ENCODE data around the gene CERCAM. TPM values are rescaled to one million over a fixed set of nuclear protein-coding genes. Genes with fewer than 3 reads are reported as not detected.
"Not testable (repeated sequence)": the region's sequence is repeated elsewhere in the genome, so short reads cannot be mapped to it uniquely, and the experiment has no call there.

CERCAM gene
- total RNA-seq, 1 donor from 2014 or later = 23.7 TPM

DNA sequence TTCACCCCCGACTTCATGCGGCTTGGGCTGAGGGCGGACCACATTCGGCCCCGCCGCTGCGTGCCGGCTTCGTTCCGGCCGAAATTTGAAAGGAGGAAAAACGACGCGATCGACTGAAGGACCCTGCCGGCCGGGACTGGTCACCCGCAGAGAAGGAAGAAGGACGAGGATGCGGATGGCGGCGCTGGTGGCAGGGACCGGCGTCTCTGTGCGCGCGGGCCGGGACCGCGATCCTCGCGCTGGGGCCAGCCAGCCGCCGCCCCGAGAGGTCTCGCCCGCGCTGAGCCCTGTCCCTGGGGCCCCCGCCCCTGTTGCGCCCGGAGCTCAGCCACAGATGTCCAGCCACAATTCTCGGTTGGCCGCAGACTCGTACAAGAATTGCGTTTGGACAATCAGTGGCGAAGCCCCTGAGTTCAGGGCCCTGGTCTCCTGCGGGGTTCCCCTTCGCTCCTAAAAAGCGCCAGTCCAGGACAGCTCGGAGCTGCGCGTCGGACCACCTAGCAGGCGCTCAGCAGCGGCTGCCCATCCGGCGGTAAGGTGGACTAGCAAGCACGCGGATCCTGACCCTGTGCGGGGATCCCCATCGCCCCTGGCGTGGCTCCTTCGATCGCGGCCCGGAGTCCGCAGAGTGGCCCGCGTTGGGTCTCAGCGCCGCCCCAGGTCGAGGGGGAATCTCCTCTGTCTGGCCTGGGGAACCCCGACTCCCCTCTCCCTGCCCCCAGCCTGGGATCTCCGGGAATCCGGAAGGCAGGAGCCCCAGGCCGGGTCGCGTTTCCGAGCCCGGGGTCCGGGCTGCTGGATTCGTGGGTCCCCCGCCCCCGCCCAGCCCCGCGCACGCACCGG, 28.1 kb upstream of the CERCAM start:
- no peak for DNase-seq (ENCODE audit: low spot score)

DNA sequence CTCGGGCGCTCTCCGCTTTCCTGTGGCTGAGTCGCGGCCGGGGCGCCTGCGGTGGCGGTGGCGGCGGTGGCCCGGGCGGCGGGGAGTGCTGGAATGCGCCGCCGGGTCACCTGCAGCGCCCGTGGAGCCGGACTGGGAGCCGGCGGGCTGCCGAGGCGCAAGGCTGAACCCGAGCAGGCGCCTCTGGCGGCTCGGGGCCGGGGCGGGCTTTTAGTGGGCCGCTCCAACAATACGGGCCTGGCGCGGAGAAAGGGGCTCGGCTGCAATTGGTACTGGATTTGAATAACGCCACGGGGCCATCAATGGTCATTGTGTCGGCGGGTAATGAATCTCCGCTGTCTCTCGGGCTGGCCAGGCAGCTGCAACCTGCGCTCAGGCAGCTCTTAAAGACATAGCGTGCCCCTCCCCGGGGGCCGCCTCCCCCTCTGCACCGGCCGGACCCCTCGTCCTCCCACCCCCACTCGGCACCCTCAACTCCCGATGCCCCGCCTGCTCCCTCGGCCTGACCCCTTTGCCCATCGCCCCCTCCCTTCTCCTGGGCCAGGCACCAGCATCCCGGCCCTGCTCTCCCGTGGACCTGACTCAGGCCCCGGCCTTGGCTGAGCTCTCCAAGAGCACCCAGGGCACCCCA, 27.4 kb upstream of the CERCAM start:
- no peak for DNase-seq (ENCODE audit: low spot score)

DNA sequence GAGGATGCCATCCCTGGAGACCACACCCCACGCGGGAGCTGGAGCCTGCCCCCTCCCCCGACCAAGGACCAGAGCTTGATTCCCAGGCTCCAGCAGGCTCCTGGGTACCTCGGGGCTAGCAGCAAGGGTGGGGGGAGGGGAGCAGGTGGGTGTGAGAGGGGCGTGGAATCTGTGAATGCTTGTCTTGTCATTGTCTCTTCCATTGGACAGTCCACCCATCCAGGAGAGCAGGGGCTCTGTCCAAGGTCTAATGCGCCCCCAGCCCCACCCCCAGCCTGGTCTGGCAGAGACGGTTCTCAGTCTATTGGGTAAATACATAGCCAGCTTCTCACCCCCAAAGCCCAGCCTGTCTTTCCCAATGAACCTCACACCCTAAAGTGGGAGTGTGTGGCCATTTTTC, 26.7 kb upstream of the CERCAM start:
- no peak for DNase-seq (ENCODE audit: low spot score)

DNA sequence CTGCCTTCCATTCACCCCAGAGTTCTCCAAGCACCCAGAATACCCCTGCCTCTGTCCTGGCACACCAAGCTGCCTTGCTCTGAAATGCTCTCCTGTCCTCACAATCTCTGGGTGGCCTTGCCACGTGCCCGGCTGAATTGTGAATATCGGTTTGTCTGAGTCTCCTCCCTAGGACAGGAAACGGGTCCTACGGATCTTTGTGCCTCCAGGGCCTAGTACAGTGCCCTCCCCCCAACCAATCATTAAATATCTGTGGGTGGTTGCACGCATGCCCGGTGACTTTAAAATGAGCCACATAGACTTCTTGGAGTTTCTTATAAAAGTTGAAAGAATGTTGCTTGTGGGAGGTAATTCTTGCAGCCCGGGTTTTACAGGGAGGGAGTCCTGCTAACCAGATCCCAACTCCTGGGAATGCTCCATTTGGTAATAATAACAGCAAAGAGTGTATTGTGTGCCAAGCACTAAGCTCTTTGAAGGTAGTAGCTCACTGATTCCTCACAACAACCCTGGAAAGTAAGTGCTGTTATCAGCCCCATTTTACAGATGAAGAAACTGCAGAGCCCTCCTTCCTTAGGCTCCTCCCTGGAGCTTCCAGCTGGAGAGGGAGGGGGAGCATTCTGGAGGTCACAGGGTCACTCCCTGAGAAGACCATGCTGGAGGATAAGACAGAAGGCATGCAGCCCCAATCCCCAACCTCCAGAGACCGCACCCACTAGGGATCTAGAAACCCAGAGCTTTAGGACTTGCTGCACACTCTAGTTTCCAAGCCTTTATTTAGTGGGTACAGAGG, 26.1 kb upstream of the CERCAM start:
- no peak for DNase-seq (ENCODE audit: low spot score)

DNA sequence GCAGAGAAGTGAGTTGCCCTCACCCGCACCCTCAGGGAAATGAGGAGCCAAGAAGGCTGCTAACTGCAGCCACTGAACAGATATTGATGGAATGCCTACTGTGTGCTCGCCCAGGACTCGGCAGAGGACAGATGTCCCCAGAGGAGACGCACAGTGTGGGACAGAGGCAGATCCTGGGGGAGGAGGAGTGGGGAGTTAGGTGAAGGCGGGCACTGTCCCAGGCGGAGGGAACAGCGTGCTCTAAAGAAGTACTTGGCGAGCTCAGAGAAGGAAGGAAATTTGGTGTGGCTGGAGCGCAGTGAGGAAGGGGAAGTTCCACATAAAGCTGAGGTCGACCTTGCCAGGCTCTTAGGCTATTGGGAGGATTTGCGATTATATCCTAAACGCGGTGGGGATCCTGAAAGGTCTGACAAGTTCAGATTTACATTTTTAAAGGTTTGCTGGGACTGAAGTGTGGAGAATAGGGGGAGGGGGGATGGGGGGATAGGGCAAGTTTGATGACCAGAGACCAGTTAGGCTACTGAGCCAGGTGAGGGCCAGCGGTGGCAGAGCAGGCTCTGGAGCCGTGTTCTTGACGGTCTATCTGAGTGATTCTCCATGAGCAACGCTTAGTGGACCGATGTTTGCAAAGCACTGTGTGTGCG, 23.6 kb upstream of the CERCAM start:
- no peak for DNase-seq (ENCODE audit: low spot score)

DNA sequence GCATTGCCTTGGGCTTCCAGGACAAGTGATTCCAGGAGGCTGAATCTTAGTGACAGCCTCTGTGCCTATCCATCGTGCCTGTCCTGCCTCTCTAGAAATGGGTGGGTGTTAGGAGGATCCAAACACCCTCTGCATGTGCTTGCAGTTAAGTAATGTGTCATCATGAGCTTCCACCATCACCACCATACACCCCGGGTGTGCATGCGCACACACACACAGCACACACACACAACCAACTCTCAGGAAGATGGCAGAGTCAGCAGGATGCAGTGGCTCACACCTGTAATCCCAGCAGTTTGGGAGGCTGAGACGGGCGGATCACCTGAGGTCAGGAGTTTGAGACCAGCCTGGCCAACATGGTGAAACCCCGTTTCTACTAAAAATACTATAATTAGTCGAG, 22.8 kb upstream of the CERCAM start:
- no peak for DNase-seq (ENCODE audit: low spot score)

DNA sequence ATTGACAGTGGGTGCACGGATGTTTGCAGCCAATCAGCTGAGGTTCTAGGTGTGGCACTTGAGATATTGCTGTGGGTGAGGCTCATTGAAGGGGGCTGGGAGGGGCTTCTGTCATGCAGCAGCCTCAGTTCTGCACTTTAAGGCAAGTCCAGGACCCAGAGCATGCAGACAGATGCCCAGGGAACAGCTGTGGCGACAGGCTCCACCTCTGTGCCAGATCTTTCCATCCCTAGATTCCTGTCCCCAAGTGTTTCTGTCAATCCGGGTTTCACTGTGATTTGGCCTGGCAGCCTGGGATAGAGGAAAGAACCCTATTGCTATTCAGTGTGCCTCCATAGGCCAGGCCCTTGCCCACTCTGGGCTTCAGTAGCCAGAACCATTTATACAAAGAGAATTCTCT, 20.8 kb upstream of the CERCAM start:
- DNase-seq (ENCODE audit: low spot score) = no peak

DNA sequence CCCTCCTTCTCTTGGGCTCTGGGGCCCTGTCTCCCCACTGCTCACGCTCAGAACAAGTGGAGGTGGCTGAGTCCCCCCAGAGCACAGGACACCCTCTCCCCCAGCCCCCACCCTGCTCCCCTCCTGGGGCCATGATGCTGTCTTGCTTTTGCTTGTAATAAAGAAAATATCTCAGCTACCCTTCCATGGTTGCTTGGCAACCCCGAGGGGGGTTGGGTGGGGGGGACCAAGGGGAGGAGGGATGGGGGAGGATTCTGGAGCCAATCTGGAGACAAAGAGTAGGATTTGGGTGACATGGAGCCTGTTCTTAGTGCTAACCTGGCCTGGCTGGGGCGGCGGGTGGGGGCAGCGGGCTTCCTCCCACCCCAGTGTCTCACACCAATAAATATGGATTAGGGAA, 16.1 kb upstream of the CERCAM start:
- no peak for DNase-seq (ENCODE audit: low spot score)

DNA sequence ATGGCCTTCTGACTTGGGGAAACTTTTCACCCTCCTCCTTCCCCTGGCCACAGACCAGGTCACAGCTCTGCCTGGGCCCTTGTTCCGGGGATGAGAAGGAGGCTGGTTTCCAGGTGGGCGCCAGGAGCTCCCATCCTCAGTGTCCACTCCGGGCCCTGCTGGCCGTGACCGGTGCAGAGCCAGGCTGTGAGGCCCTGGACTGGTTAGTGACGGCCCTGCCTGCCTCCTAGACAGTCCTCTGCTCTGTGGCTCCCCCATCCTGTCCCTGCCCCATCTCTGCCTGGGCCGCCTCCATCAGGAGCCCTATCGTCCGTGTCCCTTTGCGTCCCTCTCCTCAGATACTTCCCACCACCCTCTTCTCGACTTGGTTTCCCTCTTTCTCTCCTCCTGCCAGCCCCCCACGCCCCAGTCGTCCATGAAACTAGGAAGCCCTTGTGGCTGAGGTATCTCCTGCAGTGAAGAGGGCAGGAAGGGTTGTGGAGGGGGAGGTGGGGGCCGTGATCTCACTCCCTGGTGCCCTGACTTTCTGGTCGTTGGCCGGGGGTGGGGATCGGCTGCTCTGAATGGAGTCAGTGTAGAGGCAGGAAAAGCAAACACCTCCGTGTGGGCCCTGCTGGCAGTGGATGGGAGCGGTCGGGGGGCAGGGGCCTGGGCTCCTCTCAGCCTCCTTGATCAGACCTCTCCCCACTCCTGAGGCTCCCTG, 15.4 kb upstream of the CERCAM start:
- no peak for DNase-seq (ENCODE audit: low spot score)

DNA sequence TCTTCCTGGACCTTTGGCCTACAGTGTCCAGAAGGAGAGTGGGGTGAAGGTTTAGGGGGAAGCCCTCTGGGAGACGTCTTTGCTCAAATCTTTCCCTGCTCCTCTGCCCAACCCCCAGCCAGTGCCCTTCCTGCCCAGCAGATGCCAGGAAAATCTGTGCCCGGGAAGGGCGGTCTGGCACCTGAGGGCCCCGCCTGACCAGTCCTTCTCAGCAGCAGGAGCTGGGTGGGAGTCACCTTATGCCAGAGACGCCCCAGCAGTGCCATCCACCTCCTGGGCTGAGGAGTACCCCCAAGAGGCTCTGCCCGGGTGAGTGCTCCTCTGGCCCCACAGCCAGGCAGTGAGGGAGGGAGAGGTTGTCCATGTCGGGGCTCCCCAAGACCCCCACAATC, 14.9 kb upstream of the CERCAM start:
- no peak for DNase-seq (ENCODE audit: low spot score)

DNA sequence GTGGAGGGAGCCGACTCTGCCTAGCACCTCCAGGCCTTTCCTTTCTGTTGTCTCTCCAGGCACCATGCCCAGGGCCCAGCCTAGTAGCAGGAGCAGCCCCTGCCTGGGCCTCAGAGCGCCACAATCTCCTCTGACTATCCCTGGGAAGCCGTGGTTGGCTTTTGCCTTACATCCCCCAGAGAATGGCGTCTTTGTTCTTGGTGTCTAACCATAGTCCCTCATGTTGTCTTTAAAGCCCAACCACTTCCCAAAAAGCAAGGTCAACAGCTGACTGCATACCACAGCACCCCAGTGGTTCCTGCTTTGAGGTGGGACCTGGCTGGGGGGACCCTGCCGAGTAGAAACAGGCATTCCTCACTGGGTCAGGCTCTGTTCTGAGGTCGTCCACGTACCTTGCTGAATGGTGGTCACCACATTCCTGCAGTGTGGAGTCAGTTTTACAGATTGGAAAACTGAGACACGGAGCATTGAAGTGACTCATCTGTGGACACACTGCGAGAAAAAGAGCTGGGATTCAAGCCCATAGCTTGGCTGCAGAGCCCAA, 13.7 kb upstream of the CERCAM start:
- DNase-seq (ENCODE audit: low spot score) = no peak

DNA sequence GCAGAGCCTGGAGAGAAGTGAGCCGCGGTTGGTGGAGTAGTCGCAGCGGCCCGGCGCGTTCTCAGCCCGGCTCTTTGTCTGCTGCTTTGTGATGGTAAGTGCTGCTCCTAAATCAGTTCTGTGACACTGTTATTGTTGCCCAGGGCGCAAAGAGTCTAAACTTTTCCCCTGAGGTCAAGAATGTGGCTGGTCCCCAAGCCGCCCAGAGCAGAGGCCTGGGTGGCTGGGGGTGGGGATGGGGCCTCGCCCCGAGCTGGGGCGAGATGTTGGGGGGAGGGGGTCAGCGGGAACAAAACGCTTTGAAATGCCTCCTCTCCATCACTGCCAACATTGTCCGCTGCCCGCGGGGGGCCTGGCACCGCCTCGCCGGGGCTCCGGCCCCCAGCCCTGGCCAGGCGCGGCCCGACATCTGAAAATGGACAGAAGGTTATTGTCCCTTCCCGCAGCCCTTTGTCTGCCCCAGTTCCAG, 11.7 kb upstream of the CERCAM start:
- DNase-seq (ENCODE audit: low spot score) = no peak

DNA sequence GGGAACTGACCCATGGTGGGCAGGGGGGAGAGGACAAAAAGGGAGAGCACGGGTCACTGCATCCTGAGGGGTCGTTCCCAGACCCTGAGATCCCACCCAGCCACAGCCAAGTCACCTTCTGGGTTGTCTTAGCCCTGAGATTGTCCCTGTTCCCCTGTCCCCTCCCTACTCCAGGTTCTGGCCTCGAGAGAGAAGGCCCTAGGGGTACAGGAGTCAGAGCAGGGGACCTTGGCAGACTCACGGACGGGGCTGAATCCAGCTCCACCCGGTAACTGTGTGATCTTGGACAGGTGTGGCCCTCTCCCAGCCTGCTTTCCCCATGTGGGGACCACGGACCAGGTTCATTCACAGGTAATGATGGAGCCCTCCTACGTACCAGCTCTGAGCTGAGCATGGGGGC, 11.2 kb upstream of the CERCAM start:
- no peak for DNase-seq (ENCODE audit: low spot score)

DNA sequence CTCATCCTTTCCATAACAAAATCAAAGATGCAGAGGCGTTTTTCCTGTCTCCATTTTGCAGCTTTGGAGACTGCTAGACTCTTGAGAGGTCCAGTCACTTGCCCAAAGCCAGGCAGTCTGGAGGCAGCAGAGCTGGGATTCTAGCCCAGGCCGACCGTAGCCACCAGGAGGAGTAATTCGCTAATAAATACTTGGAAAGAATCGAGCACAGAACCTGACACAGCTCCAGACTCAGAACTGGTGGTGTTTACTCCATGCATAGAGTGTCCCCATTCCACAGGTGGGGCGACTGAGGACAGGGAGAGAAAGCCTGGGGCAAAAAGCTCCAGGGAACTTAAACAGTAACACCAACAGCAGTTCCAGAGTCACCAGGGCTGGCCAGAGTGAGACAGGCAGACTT, 10.7 kb upstream of the CERCAM start:
- DNase-seq (ENCODE audit: low spot score) = no peak

DNA sequence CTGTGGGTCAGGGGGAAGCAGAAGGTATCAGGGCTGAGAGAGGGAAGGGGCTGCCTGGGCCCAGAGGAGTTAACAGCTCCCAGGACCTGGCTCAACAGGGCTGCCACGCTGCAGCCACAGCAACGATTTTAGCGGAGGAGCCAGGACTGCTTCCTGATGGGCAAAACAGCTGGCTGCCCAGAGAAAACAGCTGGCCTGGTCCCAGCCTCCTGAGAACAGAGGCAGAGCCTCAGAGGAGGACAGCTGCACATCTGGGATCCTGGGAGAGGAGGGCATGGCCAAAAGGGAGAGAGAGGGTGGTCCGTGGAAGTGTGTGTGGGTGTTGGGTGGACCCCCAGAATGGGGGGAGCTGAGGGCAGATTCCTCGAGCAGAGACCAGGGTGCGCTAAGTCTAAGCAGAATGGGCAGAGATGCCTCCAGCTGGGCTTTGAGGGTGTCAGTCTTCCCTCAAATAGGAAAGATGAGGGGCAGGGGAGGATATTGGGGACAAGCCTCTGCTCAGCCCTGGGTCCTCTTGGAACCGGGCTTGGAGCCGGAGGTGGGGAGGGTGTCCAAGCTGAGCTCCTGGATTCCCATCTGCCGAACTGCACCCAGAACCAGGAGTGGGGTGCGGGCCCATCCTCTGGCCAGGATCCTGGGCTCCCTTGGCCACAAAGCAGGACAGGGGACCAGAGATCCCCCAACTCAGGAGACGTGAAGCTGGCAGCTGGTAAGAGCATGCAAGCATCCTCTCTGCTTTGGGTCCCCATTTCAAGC, 9.1 kb upstream of the CERCAM start:
- no peak for DNase-seq (ENCODE audit: low spot score)

DNA sequence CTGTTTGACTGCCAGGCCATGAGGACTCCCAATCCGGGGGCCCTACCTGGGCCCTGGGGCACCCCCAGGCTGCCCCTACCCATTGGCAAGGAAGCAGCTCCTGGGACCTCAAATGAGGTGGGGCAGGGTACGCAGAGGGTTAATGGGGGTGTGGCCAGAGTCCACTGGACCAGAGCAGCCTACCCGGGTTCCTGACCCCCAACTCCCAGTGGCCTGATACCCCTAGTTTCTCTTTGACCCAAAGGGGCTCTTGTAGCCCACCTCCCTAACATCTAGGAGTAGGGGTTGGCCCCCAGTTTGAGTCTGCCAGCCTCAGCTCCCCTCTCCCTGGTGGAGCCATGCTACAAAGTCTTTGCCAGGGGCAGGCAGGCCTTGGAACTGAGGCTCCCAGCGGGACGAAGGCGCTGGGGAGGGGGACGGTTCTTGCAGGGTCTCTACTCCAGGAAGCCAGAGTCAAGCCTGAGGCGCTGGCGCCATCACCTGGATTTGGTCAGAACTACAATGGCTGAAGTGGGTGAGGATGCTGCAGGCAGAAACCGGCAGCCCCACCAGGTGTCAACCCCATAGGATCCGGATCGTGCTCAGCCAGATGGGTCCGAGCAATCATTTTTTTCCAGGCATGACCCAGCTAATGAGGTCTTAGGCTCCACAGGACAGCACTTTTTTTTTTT, 8.4 kb upstream of the CERCAM start:
- DNase-seq (ENCODE audit: low spot score) = peak; percentile 19

DNA sequence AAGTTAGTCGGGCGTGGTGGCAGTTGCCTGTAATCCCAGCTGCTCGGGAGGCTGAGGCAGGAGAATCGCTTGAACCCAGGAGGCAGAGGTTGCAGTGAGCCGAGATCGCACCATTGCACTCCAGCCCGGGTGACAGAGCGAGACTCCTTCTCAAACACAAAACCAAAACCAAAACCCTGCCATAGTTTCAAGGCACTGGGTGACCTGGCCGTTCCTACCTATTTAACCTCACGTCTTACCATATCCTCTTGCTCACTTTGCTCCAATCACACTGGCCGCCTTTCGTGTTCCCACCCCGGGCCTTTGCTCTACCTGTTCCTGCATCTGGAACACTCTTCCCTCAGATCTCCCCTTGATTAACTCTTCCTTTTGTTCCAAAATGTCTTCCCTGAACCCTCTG, 6.9 kb upstream of the CERCAM start:
- DNase-seq (ENCODE audit: low spot score) = not testable (repeated sequence)

DNA sequence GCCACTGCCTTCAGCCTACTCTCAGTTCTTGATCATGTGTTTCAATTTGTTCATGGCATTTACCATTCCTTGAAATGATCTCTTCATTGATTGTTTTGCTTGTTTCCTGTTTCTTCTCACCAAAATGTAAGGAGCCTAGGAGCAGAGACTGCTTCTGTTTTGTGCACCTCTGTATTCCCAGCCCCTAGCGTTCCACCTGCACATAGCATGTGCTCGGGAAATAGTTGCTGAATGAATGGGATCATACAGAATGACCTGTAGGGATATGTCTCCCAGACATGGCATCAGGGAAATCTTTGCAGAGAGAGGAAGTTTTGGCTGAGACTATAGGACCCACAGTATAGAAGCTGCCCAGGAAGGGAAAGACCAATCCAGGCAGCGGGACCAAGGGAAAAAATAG, 6.2 kb upstream of the CERCAM start:
- no peak for DNase-seq (ENCODE audit: low spot score)

DNA sequence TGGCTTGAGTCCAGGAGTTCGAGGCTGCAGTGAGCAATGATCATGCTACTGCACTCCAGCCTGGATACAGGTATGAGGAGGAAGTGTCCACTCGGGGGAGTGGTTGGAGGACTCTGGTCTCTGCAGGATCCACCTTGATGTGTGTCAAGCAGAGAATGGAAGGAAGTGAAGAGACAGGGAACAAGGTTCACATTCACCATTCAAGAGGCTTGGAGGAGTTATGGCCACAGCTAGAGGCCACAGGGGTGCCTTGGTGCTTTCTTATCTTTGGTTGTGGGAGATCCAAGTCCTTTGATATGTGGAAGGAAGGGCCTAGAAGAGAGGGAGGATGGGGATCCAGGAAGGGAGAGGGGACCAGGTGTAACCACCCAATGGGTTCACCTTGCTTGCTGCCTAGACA, 5.4 kb upstream of the CERCAM start:
- no peak for DNase-seq (ENCODE audit: low spot score)

DNA sequence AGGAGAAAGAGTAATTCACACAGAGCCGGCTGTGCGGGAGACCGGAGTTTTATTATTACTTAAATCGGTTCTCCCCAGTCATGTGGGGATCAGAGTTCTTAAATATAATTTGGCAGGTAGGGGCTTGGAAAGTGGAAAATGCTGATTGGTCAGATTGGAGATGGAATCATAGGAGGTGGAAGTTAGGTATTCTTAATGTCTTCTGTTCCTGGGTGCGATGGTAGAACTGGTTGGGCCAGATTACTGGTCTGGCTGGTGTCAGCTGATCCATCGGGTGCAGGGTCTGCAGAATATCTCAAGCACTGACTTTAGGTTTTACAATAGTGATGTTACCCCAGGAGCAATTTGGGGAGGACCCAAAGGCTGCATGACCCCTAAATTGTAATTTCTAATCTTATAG, 4.6 kb upstream of the CERCAM start:
- DNase-seq (ENCODE audit: low spot score) = peak; percentile 33

Data from mucosa of gallbladder (tissue), 1 donor.